Esophagus squamous epithelium (tissue), 4 donors: Measurements from ENCODE around the gene LNPEP.

ENCODE experiments used
- CTCF ChIP-seq, 6 experiments: fragments of 450-650 bp in 4 of 6; fragments of 200-600 bp in 2 of 6; sonication (generic) in 2 of 6; IDR thresholded peaks; one replicate each; pipeline ENCODE4 v1.5.1; 2016 to 2019; ENCODE audit warnings: antibody characterized with exemption in 6 of 6, mild to moderate bottlenecking in 4 of 6, moderate library complexity in 4 of 6
- POLR2A ChIP-seq, 4 donors: fragments of 450-650 bp; IDR thresholded peaks; one replicate each; pipeline ENCODE4 v1.6.1; 2017; ENCODE audit warnings: antibody characterized with exemption in 4 of 4, mild to moderate bottlenecking in 4 of 4, moderate library complexity in 3 of 4

DNA sequence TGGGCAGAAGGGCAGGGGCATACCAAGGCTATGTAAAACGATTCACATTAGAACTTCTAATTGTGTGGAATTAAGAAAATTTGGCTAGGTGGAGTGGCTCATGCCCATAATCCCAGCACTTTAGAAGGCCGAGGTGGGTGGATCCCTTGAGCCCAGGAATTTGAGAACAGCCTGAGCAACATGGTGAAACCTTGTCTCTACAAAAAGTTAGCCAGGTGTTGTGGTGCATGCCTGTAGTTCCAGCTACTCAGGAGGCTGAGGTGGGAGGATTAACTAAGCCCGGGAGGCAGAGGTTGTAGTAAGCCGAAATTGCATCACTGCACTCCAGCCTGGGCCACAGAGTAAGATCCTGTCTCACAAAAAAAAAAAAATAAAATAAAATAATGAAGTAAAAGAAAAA is 141.4 kb downstream of the LNPEP start:
- TF ChIP-seq CTCF (IDR thresholded peaks at IDR 0.05) (no peak), POLR2A (IDR thresholded peaks at IDR 0.05) (no peak)
